Astrocyte of the cerebellum (primary cell): ENCODE measurements around the gene HORMAD2.

Experiments used
- DNase-seq: peaks from one replicate; pipeline ENCODE4 v3.0.0-alpha.2; 2011; ENCODE audit warnings: low read depth
- H3K4me3 ChIP-seq: 2 replicates; pipeline ENCODE4 v1.5.1; 2011; ENCODE audit warnings: mild to moderate bottlenecking, low read depth, low read length, moderate library complexity
- in situ Hi-C: cut with HindIII; loops from 2 replicates; pipeline ENCODE4 v1.10.0; 2017; ENCODE audit warnings: low sequenced_read_pairs
- TF ChIP-seq, protein P1 (sequence below): IDR thresholded peaks from 2 replicates; pipeline ENCODE4 v1.5.1; 2012; ENCODE audit warnings: low read length, low read depth, moderate library complexity, mild to moderate bottlenecking; ENCODE audit errors: missing control alignments

HORMAD2 gene

DNA sequence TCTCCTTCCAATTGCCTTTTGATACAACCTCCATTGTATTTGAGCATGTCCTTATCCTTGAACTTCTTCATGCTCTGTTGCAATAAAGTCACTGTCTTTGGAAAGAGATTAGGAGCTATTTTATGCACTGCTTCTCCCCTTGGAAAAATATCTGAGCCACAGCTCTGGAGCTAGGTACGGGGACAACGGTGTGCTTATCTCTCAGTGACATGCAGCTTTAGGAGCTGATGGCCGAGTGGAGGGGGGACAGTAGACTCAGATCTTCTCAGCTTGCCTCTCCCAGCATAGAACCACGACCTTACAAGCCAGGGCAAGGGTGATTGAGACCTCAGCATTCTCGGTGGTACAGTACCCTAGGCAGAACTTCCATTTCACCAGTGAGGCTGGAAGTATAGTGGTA, 64.1 kb downstream of the HORMAD2 start:
- in situ Hi-C loops, result no loop called here
- no peak for DNase-seq
- TF ChIP-seq, protein P1, sequence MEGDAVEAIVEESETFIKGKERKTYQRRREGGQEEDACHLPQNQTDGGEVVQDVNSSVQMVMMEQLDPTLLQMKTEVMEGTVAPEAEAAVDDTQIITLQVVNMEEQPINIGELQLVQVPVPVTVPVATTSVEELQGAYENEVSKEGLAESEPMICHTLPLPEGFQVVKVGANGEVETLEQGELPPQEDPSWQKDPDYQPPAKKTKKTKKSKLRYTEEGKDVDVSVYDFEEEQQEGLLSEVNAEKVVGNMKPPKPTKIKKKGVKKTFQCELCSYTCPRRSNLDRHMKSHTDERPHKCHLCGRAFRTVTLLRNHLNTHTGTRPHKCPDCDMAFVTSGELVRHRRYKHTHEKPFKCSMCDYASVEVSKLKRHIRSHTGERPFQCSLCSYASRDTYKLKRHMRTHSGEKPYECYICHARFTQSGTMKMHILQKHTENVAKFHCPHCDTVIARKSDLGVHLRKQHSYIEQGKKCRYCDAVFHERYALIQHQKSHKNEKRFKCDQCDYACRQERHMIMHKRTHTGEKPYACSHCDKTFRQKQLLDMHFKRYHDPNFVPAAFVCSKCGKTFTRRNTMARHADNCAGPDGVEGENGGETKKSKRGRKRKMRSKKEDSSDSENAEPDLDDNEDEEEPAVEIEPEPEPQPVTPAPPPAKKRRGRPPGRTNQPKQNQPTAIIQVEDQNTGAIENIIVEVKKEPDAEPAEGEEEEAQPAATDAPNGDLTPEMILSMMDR, result no peak
- no peak overlapping the region for H3K4me3 ChIP-seq

DNA sequence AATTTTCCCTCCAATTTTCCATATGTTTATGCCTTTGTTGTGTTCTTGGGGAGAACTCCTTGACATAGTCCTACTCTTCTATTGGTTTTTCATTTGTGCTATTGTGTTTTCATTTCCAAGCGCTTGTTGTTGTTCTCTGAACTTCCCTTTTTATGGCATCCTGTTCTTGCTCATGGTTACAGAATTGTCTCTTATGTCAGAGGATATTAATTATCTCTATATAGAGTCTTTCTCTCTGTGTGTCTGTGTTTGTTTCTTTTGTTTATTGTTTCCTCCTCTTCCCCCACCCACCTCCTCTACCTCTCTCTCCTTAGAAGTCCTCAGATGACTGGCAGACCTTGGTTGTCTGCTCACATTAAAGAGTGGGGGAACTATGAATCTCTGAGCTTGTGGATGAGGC, 69.9 kb downstream of the HORMAD2 start:
- H3K4me3 ChIP-seq, result no peak overlapping the region
- TF ChIP-seq, protein P1, result no peak
- in situ Hi-C loops, result no loop called here
- no peak for DNase-seq

DNA sequence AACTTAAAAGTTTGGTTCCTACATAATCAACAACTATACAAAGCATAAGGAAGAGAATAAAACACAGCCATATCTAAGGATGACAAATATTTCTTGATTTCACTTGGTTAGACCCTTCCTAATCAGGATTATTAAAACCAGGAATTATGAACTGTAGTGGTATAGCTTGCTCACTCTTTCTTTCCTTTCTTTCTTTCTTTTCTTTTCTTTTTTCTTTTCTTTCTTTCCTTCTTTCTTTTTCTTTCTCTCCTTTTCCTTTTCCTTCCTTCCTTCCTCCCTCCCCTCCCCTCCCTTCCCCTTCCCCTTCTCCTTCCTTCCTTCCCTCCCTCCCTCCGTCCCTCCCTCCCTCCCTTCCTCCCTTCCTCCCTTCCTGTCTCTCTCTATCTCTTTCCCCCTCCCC, 78.0 kb downstream of the HORMAD2 start:
- no peak for DNase-seq
- in situ Hi-C loops, result no loop called here
- no peak overlapping the region for H3K4me3 ChIP-seq
- TF ChIP-seq, protein P1, result no peak

DNA sequence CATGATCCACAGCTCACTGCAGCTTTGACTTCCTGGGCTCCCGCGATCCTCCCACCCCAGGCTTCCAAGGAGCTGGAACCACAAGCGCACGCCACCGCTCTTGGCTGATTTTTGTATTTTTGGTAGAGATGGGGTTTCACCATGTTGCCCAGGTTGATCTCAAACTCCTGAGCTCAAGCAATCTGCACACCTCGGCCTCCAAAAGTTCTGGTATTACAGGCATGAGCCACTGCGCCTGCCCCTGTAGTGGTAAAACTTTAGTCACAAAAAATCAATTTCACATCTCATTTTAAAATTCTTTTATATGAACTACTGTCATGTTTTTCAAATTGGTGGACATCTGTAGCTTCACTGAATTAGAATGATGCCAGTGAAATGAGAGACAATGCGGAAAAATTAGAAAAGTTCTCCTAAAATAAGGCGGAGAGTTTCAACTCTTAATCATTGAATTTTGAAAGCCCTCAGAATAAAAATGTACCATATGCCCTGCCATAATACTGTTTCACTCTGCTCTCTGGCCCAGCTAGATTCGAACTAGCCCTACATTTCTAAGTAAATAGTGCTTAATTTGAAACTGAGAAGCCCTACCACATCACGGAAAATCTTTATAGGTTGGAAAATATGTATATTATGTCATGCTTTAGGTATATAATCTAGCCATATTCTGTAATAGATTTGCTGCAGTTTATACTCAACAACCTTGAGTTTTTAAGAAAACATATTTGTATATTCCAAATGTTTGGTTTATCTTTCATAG, 78.7 kb downstream of the HORMAD2 start:
- DNase-seq, result no peak
- in situ Hi-C loops, result no loop called here
- TF ChIP-seq, protein P1, result no peak
- H3K4me3 ChIP-seq, result no peak overlapping the region

DNA sequence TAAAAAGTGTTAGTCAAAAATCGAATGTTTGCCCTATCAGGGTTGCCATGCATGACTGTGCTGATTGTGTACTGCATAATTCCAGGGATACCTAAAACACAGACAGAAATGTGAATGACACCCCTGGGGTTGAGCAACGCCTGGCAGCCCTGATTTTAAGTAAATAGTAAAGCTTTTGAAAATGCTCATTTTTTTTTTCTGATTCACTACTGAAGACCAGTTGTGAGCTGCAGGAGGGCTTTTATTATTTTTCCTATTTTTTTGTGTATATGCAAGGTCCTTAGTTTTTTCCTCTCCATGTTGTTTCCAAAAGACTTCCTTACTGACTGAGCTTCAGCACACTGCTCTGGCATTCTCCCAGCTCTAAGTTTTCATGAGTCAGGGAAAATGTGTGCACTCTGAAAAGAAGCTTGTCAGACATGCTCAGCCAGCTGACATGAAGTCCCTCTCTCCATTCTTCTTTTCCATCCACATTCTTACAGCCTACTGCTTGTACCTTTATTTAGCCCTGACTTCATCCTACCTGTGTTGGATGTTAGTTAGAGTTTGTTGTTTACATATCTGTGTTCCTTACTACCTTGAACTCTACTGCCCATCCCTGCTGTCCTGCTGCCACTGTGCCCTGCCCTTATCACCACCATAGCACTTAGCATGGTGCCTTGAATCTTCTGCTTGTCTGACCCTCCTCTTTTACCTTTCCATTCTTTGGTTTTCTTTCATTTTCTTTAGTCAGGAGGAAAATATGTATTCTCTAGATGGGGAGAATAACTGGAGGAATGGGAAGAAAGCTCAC, 79.5 kb downstream of the HORMAD2 start:
- in situ Hi-C loops, result no loop called here
- no peak overlapping the region for H3K4me3 ChIP-seq
- TF ChIP-seq, protein P1, result no peak
- peak; percentile 62 for DNase-seq

DNA sequence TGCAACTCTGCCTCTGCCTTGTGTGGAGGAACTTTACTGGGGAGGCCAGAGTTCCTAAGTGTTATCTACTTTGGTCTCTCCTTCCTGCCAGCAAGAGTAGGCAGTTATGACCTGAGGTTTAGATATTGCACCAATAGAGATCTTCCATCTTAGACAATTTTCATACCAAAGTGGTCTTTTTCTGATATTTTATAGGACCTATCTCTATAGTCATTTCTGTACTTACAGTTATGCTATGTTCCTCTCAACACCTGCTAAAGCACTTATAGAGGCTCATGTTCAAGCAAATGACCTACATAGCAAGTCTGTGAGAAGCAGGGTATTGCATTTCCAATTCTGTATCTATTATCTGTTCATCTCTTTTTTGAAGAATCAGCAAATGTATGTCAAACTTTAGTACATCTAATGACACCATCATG, 80.8 kb downstream of the HORMAD2 start:
- no peak overlapping the region for H3K4me3 ChIP-seq
- TF ChIP-seq, protein P1, result no peak
- DNase-seq, result no peak
- in situ Hi-C loops, result no loop called here
